Left lobe of liver (tissue), 2 donors: ENCODE results near the gene SRC. TPM values are rescaled to one million over a fixed set of nuclear protein-coding genes. Genes with fewer than 3 reads are reported as not detected.
"Not testable (repeated sequence)": the region's sequence is repeated elsewhere in the genome, so short reads cannot be mapped to it uniquely, and the experiment has no call there.

Experiments used
- ATAC-seq: fragments of 200-7000 bp; cut with Tn5 transposase; one replicate; pipeline ENCODE4 v1.9.1; 2020; ENCODE audit warnings: mild to moderate bottlenecking, moderate library complexity
- DNase-seq: peaks from one replicate; pipeline ENCODE4 v3.0.0-alpha.2; 2020; ENCODE audit warnings: low spot score
- total RNA-seq: library from RNA; stranded (reverse); gene quantifications from one replicate; pipeline ENCODE4 v1.2.1, GENCODE V29; 2021
- donor health status: DM: no; HTN: no; CAD: no; lungs with moderate emphysema.
- donor health status: DM: no; HTN: yes; CAD: no.

The SRC gene
- total RNA-seq, 1 donor from 2014 or later = 9.6 TPM

DNA sequence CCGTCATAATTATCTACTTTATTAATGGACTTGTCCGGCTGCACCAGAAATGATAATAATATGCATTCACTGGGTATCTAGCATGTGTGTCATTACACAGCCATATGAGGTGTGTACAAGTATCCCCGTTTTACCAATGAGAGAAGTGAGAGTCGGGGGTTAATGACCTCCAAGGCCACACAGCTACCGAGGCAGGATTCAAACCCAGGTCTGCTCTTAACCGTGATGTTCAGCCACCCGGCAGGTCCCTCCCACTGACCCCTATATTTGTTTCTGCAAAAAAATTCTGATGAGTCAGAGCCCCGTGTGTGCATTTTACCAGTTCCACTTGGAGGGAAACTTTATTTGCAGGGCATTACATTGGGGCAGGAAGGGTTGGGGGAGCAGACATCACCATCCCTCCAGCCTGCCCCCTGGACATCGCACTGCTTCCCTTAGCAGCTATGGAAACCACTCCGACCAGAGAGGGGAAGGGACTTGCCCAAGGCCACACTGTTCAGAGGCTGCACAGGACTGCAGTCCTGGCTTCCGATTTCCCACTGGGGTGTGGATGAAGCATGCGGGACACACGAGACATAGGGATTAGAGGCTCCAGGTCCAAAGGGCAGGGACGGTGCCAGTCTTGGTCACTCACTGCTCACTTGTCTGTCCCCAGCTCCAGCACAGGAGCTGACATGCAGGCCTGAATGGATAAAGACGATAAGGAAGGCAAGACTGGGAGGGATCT, 10.1 kb upstream of the SRC start:
- ATAC-seq = peak; percentile 23
- DNase-seq = no peak

- ATAC-seq (peak; percentile 51), DNase-seq (no peak)
Measured at GRCh38 chr20:37336369-37337207, 9.4 kb upstream of the SRC start.

GRCh38 chr20:37337208-37337991, 8.5 kb upstream of the SRC start:
- no peak for DNase-seq
- no peak for ATAC-seq

GRCh38 chr20:37338380-37338779, 7.6 kb upstream of the SRC start:
- ATAC-seq, DNase-seq: not testable (repeated sequence)

- no peak for ATAC-seq
- DNase-seq = no peak
Measured at GRCh38 chr20:37339208-37339607, 6.7 kb upstream of the SRC start.

GRCh38 chr20:37339764-37340109, 6.2 kb upstream of the SRC start:
- DNase-seq, ATAC-seq: not testable (repeated sequence)

DNA sequence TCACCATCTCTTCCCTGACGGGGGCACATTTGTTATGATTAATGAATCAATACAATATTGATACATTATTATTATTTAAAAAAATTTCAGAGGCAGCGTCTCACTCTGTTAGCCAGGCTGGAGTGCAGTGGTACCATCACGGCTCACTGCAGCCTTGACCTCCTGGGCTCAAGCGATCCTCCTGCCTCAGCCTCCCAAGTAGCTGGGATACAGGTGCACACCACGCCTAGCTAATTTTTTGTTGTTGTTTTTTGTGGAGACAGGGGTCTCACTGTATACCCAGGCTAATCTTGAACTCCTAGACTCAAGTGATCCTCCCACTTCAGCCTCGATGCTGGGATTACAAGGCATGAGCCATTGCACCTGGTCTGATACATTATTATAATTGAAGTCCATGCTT, 4.9 kb upstream of the SRC start:
- no peak for DNase-seq
- no peak for ATAC-seq

DNA sequence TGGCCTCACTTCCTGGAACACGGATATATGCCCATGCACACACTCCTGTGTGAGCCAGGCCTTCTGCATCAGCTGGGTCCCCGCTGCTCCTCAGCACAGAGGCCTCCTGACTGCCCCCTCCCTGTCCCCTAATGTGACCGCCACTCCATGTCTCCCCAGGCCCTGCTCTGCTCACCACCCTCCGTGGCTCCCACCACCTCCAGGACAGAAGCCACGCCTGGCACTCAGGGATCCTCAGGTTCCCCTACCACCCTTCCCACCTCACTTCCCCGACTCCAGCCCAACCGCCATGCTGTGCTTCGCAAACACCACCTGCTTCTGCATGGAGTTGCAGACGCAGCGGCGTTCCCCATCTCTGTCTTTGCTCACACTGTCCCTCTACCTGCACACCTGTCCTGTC, 4.3 kb upstream of the SRC start:
- ATAC-seq = no peak
- no peak for DNase-seq

DNA sequence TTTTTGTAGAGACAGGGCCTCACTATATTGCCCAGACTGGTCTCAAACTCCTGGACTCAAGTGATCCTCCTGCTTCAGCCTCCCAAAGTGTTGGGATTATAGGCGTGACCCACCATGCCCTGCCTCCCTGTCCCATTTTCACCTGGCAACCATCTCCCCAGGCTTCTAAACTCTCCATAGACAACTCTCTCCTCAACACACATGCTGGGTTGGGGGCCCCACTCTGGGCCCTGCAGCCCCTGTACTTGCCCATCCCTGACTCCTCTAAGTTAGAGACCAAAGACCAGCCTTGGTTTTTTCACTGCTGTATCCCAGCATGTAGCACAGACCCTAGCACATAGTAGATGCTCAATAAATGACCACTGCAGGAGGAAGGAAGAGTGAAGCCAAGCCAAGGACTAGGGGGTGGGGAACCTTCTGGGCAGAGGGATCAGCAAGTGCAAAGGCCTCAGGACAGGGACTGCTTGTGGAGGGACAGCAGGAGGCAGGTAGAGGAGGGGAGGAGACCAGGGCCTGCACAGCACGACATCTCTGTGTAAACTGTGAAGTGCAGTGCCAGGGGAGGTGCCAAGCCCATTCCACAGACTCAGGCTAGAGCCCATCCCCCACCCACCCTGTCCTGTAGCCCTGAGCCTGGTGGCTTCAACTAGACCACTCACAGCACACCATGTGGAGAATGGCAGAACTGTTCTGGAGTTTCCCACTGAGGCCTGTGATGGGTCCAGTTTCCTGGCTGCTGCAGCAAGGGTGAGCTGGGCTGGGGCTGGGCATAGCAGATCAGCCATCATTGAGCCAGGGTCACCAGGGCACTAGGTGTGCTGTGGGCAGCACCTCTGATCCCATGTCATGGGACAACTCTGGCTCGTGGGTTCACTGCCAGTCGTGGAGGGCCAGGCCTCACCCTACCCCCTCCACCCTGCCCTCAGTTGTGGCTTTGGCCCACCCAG, 3.4 kb upstream of the SRC start:
- no peak for DNase-seq
- no peak for ATAC-seq

- DNase-seq (no peak), ATAC-seq (peak; percentile 36)
Measured at GRCh38 chr20:37343212-37343993, 2.5 kb upstream of the SRC start.

DNA sequence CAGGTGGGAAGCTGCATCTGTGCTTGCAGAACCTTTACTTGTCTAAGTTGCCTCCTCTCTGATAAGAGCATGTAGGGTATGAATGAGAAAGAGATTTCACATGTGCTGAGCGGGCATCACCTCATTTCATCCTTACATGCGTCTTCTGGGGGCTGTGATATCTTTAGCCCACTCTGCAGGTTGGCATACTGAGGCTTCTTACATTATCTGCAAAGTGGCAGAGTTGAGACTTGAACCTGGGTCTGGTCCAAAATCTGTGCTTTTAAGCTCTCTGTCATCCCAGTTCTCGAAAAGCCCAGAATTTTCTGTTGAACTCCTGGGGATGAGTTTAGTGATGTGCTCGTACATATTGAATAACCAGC, 2.0 kb upstream of the SRC start:
- ATAC-seq = no peak
- DNase-seq = no peak

DNA sequence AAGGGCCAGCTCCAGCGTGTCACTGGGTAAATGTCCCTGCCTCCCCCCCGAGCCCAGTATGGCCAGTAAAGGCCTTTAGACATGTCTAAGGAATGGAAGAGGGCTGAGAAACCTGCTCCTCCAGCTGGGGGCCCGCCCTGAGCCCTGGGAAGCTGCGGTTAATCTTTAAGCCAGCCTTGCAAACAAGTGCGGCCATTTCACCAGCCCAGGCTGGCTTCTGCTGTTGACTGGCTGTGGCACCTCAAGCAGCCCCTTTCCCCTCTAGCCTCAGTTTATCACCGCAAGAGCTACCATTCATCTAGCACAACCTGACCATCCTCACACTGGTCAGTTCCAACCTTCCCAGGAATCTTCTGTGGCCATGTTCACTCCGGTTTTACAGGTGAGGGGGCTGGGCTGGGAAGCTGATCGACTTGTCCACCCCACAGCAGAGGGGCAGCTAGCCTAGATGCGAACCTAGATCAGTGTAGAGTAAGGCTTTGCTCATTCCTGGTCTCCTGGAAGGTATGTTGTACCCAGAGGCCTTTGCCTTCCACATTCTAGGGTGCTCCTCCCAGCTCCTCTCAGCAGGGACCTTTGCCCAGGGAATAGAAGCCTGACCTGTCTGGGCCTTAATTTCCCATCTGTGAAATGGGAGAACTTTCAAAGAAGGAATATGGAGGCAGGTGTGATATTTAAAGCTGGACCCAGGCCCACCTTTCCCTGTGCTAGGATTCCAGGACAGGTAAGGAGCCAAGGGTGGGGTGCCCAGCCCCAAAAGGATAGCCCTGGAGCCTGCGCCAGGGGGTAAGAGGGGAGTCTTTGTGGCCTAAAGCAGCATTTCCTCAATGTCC, 1.2 kb upstream of the SRC start:
- DNase-seq = no peak
- peak; percentile 42 for ATAC-seq

DNA sequence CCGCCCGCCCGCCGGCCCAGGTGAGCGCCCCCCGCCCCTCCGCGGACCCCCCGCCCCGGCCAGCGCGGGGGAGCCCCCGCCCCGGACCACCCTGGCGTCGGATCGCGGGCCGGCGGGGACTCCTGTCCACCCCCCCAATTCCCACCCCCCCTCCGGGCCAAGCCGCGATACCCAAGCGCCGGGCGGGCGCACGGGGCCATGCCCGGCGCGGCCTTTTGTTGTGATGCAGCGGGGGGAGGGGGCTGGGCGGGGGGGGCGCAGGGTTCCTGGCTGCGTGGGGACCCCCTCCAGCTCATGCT, 245 bp downstream of the SRC start:
- no peak for ATAC-seq
- DNase-seq = no peak

- ATAC-seq = no peak
- no peak for DNase-seq
Measured at GRCh38 chr20:37346535-37347346, 801 bp downstream of the SRC start.

GRCh38 chr20:37347347-37347823, 1.4 kb downstream of the SRC start:
- no peak for DNase-seq
- no peak for ATAC-seq

GRCh38 chr20:37347891-37348791, 2.2 kb downstream of the SRC start:
- no peak for DNase-seq
- no peak for ATAC-seq
